H1 (cell line): ENCODE data around the gene SLC15A3. TPM values are rescaled to one million over a fixed set of nuclear protein-coding genes. Genes with fewer than 3 reads are reported as not detected.

Source experiments
- CTCF ChIA-PET: fragments of 300-600 bp; sonication (Branson Sonifier 250); formaldehyde crosslinking; loops from one replicate; lab custom pipeline; 2021; ENCODE audit not compliant: partially characterized antibody; lab: Charles Lee
- POLR2A ChIA-PET: fragments of 300-600 bp; sonication (Branson Sonifier 250); formaldehyde crosslinking; loops from one replicate; lab custom pipeline; 2021; ENCODE audit warnings: inconsistent platforms; ENCODE audit not compliant: partially characterized antibody; lab: Charles Lee
- DNase-seq, 2 experiments: peaks; one replicate each; pipeline versions ENCODE4 v3.0.0 to v3.0.0-alpha.2; 2010 to 2022; ENCODE audit warnings: low spot score in 2 of 2, low read depth in 1 of 2, mixed read lengths in 1 of 2
- FAIRE-seq: peaks from 2 replicates; lab custom pipeline; 2011; peaks lifted over from hg19 to GRCh38; lab: Jason Lieb, UNC
- H2AFZ ChIP-seq: 2 replicates; pipeline ENCODE4 v1.8.1; 2012; ENCODE audit warnings: low read length, inconsistent platforms
- H2AK5ac ChIP-seq: 2 replicates; pipeline ENCODE4 v1.6.1; 2013; ENCODE audit warnings: low read depth, low read length
- H2BK120ac ChIP-seq: replicated peaks from 2 replicates; pipeline ENCODE3; 2013; ENCODE audit warnings: low read depth, low read length, inconsistent platforms
- H2BK12ac ChIP-seq: 2 replicates; pipeline ENCODE4 v1.6.1; 2013; ENCODE audit warnings: low read depth, low read length
- H2BK15ac ChIP-seq: 2 replicates; pipeline ENCODE4 v1.6.1; 2013; ENCODE audit warnings: low read length
- H2BK20ac ChIP-seq: 2 replicates; pipeline ENCODE4 v1.6.1; 2013; ENCODE audit warnings: low read length
- H2BK5ac ChIP-seq: 2 replicates; pipeline ENCODE4 v1.6.1; 2013; ENCODE audit warnings: low read depth, low read length
- H3K14ac ChIP-seq: 2 replicates; pipeline ENCODE4 v1.6.1; 2013; ENCODE audit warnings: inconsistent platforms; ENCODE audit not compliant: insufficient read length
- H3K18ac ChIP-seq: 2 replicates; pipeline ENCODE4 v1.6.1; 2013; ENCODE audit warnings: low read length; ENCODE audit errors: extremely low read depth
- H3K23ac ChIP-seq: 2 replicates; pipeline ENCODE4 v1.6.1; 2013; ENCODE audit warnings: inconsistent platforms; ENCODE audit not compliant: insufficient read length
- H3K23me2 ChIP-seq: 2 replicates; pipeline ENCODE4 v1.6.1; 2013; ENCODE audit warnings: low read depth, low read length
- H3K27ac ChIP-seq: 2 replicates; pipeline ENCODE4 v1.6.1; 2011; ENCODE audit warnings: low read depth, low read length, inconsistent platforms
- H3K27me3 ChIP-seq, 4 experiments: replicated peaks in 1 of 4; 1 replicate in 1 of 4; 2 replicates in 3 of 4; pipeline versions ENCODE4 v1.6.1 to v1.8.1; 2011 to 2013; ENCODE audit warnings: low read length in 3 of 4, mild to moderate bottlenecking in 3 of 4, inconsistent platforms in 2 of 4, mixed read lengths in 2 of 4, moderate library complexity in 1 of 4; ENCODE audit not compliant: control insufficient read depth in 3 of 4, insufficient read depth in 3 of 4; ENCODE audit errors: extremely low read depth in 1 of 4
- H3K36me3 ChIP-seq, 4 experiments: 2 replicates each; pipeline versions ENCODE4 v1.6.1 to v1.8.1; 2011 to 2013; ENCODE audit warnings: mild to moderate bottlenecking in 4 of 4, low read length in 3 of 4, moderate library complexity in 2 of 4, control low read depth in 1 of 4, inconsistent platforms in 1 of 4; ENCODE audit not compliant: insufficient read depth in 4 of 4, control insufficient read depth in 2 of 4
- H3K4ac ChIP-seq: replicated peaks from 2 replicates; pipeline ENCODE3; 2013; ENCODE audit warnings: low read length, low read depth, mixed read lengths, inconsistent platforms; ENCODE audit not compliant: insufficient read length
- H3K4me1 ChIP-seq, 4 experiments: replicated peaks in 1 of 4; 1 replicate in 1 of 4; 2 replicates in 3 of 4; pipeline versions ENCODE4 v1.6.1 to v1.8.1; 2011 to 2013; ENCODE audit warnings: low read length in 3 of 4, inconsistent platforms in 2 of 4, mixed read lengths in 1 of 4; ENCODE audit not compliant: insufficient read depth in 4 of 4, control insufficient read depth in 3 of 4
- H3K4me2 ChIP-seq, 2 experiments: 2 replicates each; pipeline versions ENCODE4 v1.6.1 to v1.8.1; 2011 to 2013; ENCODE audit warnings: low read depth in 2 of 2, low read length in 2 of 2, control low read depth in 1 of 2, inconsistent platforms in 1 of 2, mild to moderate bottlenecking in 1 of 2; ENCODE audit not compliant: insufficient read depth in 1 of 2
- H3K4me3 ChIP-seq, 4 experiments: fragments of 200-600, 300-600 bp in 1 of 4; sonication (generic), shearing (Covaris generic), sonication (Bioruptor Twin) in 1 of 4; 2 replicates each; pipeline versions ENCODE4 v1.5.1 to v1.8.1; 2011 to 2016; ENCODE audit warnings: low read length in 4 of 4, low read depth in 3 of 4, control low read depth in 2 of 4, inconsistent platforms in 2 of 4, mild to moderate bottlenecking in 2 of 4, mixed read lengths in 1 of 4, moderate library complexity in 1 of 4; ENCODE audit not compliant: insufficient read depth in 2 of 4; ENCODE audit errors: extremely low read depth in 1 of 4
- H3K56ac ChIP-seq: replicated peaks from 2 replicates; pipeline ENCODE3; 2013; ENCODE audit warnings: low read depth, mild to moderate bottlenecking, mixed read lengths, low read length, inconsistent platforms; ENCODE audit not compliant: insufficient read length
- H3K79me1 ChIP-seq: 2 replicates; pipeline ENCODE4 v1.6.1; 2013; ENCODE audit warnings: low read depth, low read length, control low read depth
- H3K79me2 ChIP-seq, 2 experiments: 2 replicates each; pipeline versions ENCODE4 v1.6.1 to v1.8.1; 2012 to 2013; ENCODE audit warnings: low read length in 2 of 2, mild to moderate bottlenecking in 2 of 2, inconsistent platforms in 1 of 2; ENCODE audit not compliant: insufficient read depth in 2 of 2, control insufficient read depth in 1 of 2
- H3K9ac ChIP-seq, 4 experiments: replicated peaks in 1 of 4; 1 replicate in 1 of 4; 2 replicates in 3 of 4; pipeline versions ENCODE4 v1.6.1 to v1.8.1; 2011 to 2013; ENCODE audit warnings: low read depth in 3 of 4, low read length in 3 of 4, control low read depth in 2 of 4, mild to moderate bottlenecking in 2 of 4, moderate library complexity in 2 of 4, inconsistent platforms in 1 of 4; ENCODE audit errors: extremely low read depth in 1 of 4
- H3K9me3 ChIP-seq, 2 experiments: 2 replicates each; pipeline versions ENCODE4 v1.6.1 to v1.8.1; 2012 to 2013; ENCODE audit warnings: mild to moderate bottlenecking in 2 of 2, moderate library complexity in 2 of 2, control low read depth in 1 of 2, inconsistent platforms in 1 of 2, low read depth in 1 of 2, low read length in 1 of 2, mixed read lengths in 1 of 2; ENCODE audit not compliant: insufficient read depth in 2 of 2
- H4K20me1 ChIP-seq, 2 experiments: replicated peaks in 1 of 2; 2 replicates each; pipeline versions ENCODE3 to v1.8.1; 2011 to 2013; ENCODE audit warnings: inconsistent platforms in 2 of 2, low read length in 2 of 2, mild to moderate bottlenecking in 1 of 2; ENCODE audit not compliant: insufficient read depth in 2 of 2, control insufficient read depth in 1 of 2
- H4K5ac ChIP-seq: 2 replicates; pipeline ENCODE4 v1.6.1; 2013; ENCODE audit warnings: low read length, low read depth, mixed read lengths, inconsistent platforms; ENCODE audit not compliant: insufficient read length
- H4K8ac ChIP-seq: 2 replicates; pipeline ENCODE4 v1.8.0; 2013; ENCODE audit warnings: mild to moderate bottlenecking, moderate library complexity, low read length, inconsistent platforms; ENCODE audit not compliant: insufficient read depth; ENCODE audit errors: extremely low read depth
- H4K91ac ChIP-seq: replicated peaks from 2 replicates; pipeline ENCODE3; 2013; ENCODE audit warnings: low read length, mixed read lengths, inconsistent platforms; ENCODE audit not compliant: insufficient read length
- WGBS, 2 experiments: shearing (Covaris generic) in 1 of 2; methylation state at CpG; one replicate each; pipeline versions ENCODE4 v1.1.6 to v1.1.7; 2013 to 2015; ENCODE audit warnings: low lambda C conversion rate in 2 of 2, mixed read lengths in 2 of 2, inconsistent platforms in 1 of 2, low coverage in 1 of 2, missing lambda C conversion rate in 1 of 2; ENCODE audit not compliant: insufficient replicate concordance in 2 of 2, insufficient coverage in 1 of 2, insufficient read length in 1 of 2; ENCODE audit errors: extremely low coverage in 1 of 2, missing lambda C conversion rate in 1 of 2; 5-methylcytosine and 5-hydroxymethylcytosine counted together
- polyA plus RNA-seq, 7 experiments: library from polyadenylated mRNA; depleted of rRNA in 3 of 7; stranded (reverse) in 5 of 7; unstranded in 2 of 7; fragments of >200 nt in 5 of 7; fragments of 200-250 nt in 2 of 7; gene quantifications; 1 replicate in 5 of 7; 2 replicates in 1 of 7; 4 replicates in 1 of 7; pipeline versions ENCODE4 v1.2.1 to v1.2.3, GENCODE V29; 2011 to 2013; ENCODE audit warnings: missing spikeins in 2 of 7, mixed read lengths in 2 of 7
- total RNA-seq: library from RNA; stranded (reverse); fragmentation: NEBNext Ultra II Directional; extraction: Animal tissue kit (Norgen Biotek cat#: 25700); gene quantifications from 2 replicates; pipeline ENCODE4 v1.2.1, GENCODE V29; 2021

SLC15A3 gene
- total and polyA plus RNA-seq, 2 of the 8 experiments (the other 6 are each of a cell fraction or from before 2014, with no cell fraction given): 25.8 to 31.0 TPM

- no peak for FAIRE-seq
- POLR2A ChIA-PET: no interaction called here
These were observed 43.2 kb downstream of the SLC15A3 start for GRCh38 chr11:60908803-60909202.

More at GRCh38 chr11:60908803-60909202, 43.2 kb downstream of the SLC15A3 start:
- H3K27me3 ChIP-seq: peaks cover 0 to 2% (median 0%) of the 10 kb centered on the region in 4 experiments; a peak in 1 of 7 replicates
- no peak overlapping the region for H3K4me3 ChIP-seq
- no peaks in the 10 kb centered on the region for H3K9me3 ChIP-seq
- H3K56ac ChIP-seq: no peak overlapping the region
- H4K8ac ChIP-seq: no peak overlapping the region
- no peak overlapping the region for H2AFZ ChIP-seq
- H3K79me2 ChIP-seq: peaks cover 21 to 22% of the 10 kb centered on the region in 2 experiments
- no peak overlapping the region for H4K5ac ChIP-seq
- H4K20me1 ChIP-seq: peaks cover 7 to 10% of the 10 kb centered on the region in 2 experiments
- H3K4me1 ChIP-seq: peaks cover 7 to 13% (median 12%) of the 10 kb centered on the region in 4 experiments
- no peak overlapping the region for H3K14ac ChIP-seq
- H4K91ac ChIP-seq: no peak overlapping the region
- H3K23me2 ChIP-seq: peaks cover 3% of the 10 kb centered on the region
- no peak for DNase-seq
- H3K4me2 ChIP-seq: no peak overlapping the region
- H2BK12ac ChIP-seq: no peak overlapping the region
- H2BK15ac ChIP-seq: no peak overlapping the region
- 14% methylated on average over 1 of the region's 1 CpG; no CpG with 5 or more reads in 1 of the 2 experiments for WGBS, 2 experiments
- H2BK20ac ChIP-seq: no peak overlapping the region
- H3K23ac ChIP-seq: no peak overlapping the region
- no peak overlapping the region for H3K18ac ChIP-seq
- H3K36me3 ChIP-seq: 0 out of 8 replicates have a peak, but pooled peaks cover 0 to 2% (median 0%) of the 10 kb centered on the region in 4 experiments
- H3K9ac ChIP-seq: no peak overlapping the region
- no peaks in the 10 kb centered on the region; the same call in 1 of the 2 replicates for H3K79me1 ChIP-seq
- no peak overlapping the region for H2AK5ac ChIP-seq
- no peak overlapping the region for H2BK5ac ChIP-seq
- CTCF ChIA-PET: no interaction called here
- no peak overlapping the region for H3K27ac ChIP-seq
- no peak overlapping the region for H3K4ac ChIP-seq
- H2BK120ac ChIP-seq: no peak overlapping the region
